A549 (cell line): ENCODE results near the gene THY1. TPM values are rescaled to one million over a fixed set of nuclear protein-coding genes. Genes with fewer than 3 reads are reported as not detected.

Source experiments
- ATAC-seq, 2 experiments: fragments of 200-7000 bp in 1 of 2; fragments of >200 bp in 1 of 2; cut with Nextera tagmentation in 1 of 2; cut with Tn5 transposase in 1 of 2; 3 replicates each; pipeline versions ENCODE4 v1.8.0 to v1.9.1; 2018 to 2020; ENCODE audit warnings: mild to moderate bottlenecking in 1 of 2, moderate library complexity in 1 of 2
- CTCF ChIA-PET: fragments of 300-600 bp; sonication (Branson Sonifier 250); formaldehyde crosslinking; extraction: SDS; loops from one replicate; lab custom pipeline; 2021; ENCODE audit warnings: antibody characterized with exemption, inconsistent platforms; lab: Yijun Ruan, JAX
- POLR2A ChIA-PET: fragments of 350-600 bp; formaldehyde crosslinking; extraction: SDS; loops from one replicate; lab custom pipeline; 2021; ENCODE audit warnings: antibody characterized with exemption, inconsistent platforms; lab: Yijun Ruan, JAX
- DNase-seq, 2 experiments: peaks; one replicate each; pipeline versions ENCODE4 v3.0.0 to v3.0.0-alpha.2; 2011 to 2016; ENCODE audit warnings: low read depth in 1 of 2, low spot score in 1 of 2
- FAIRE-seq: peaks from 2 replicates; lab custom pipeline; 2011; peaks lifted over from hg19 to GRCh38; lab: Jason Lieb, UNC
- H3K27ac ChIP-seq, 2 experiments: fragments of >200 bp; sonication (Bioruptor Twin); formaldehyde crosslinking; 3 replicates each; pipeline ENCODE4 v1.5.1; 2016 to 2017
- H3K4me1 ChIP-seq: fragments of >200 bp; sonication (Bioruptor Twin); formaldehyde crosslinking; 3 replicates; pipeline ENCODE4 v1.6.1; 2016
- H3K4me2 ChIP-seq: fragments of >200 bp; sonication (Bioruptor Twin); formaldehyde crosslinking; 3 replicates; pipeline ENCODE4 v1.6.1; 2016
- H3K4me3 ChIP-seq: fragments of >200 bp; sonication (Bioruptor Twin); formaldehyde crosslinking; 3 replicates; pipeline ENCODE4 v1.5.1; 2016
- H3K9me3 ChIP-seq: fragments of >200 bp; sonication (Bioruptor Twin); formaldehyde crosslinking; 3 replicates; pipeline ENCODE4 v1.6.1; 2016
- CBX8 ChIP-seq: fragments of 200-600 bp; sonication (generic); IDR thresholded peaks from 2 replicates; pipeline ENCODE4 v1.6.1; 2016
- E2F6 ChIP-seq: IDR thresholded peaks from 2 replicates; pipeline ENCODE4 v1.6.1; 2012; ENCODE audit warnings: low read depth, borderline replicate concordance
- EHF ChIP-seq: fragments of 250-450 bp; sonication (Bioruptor Pico); IDR thresholded peaks from 2 replicates; pipeline ENCODE4 v1.5.0; 2020; ENCODE audit warnings: mild to moderate bottlenecking
- EHMT2 ChIP-seq: fragments of 200-600 bp; sonication (generic); IDR thresholded peaks from 2 replicates; pipeline ENCODE4 v1.6.1; 2016; ENCODE audit warnings: antibody characterized with exemption, low read depth, mild to moderate bottlenecking, moderate library complexity
- FOSB ChIP-seq: fragments of 250-450 bp; sonication (Bioruptor Pico); IDR thresholded peaks from 2 replicates; pipeline ENCODE4 v1.5.0; 2020; ENCODE audit warnings: mild to moderate bottlenecking, moderate library complexity
- FOSL2 ChIP-seq, 2 experiments: fragments of 450-650 bp in 1 of 2; fragments of >200 bp in 1 of 2; sonication (Bioruptor Twin) in 1 of 2; formaldehyde crosslinking; IDR thresholded peaks; 2 replicates each; pipeline versions ENCODE4 v1.5.0 to v1.6.1; 2016 to 2020; ENCODE audit warnings: mild to moderate bottlenecking in 1 of 2, moderate library complexity in 1 of 2
- GATA3 ChIP-seq: IDR thresholded peaks from 2 replicates; pipeline ENCODE4 v1.6.1; 2012; ENCODE audit warnings: borderline replicate concordance
- HDAC2 ChIP-seq: fragments of 200-600 bp; sonication (generic); IDR thresholded peaks from 2 replicates; pipeline ENCODE4 v1.6.1; 2016
- HEYL ChIP-seq: fragments of 250-450 bp; sonication (Bioruptor Pico); IDR thresholded peaks from 2 replicates; pipeline ENCODE4 v1.8.0; 2021; ENCODE audit warnings: mild to moderate bottlenecking, moderate library complexity
- HOXB5 ChIP-seq: fragments of 250-450 bp; sonication (Bioruptor Pico); IDR thresholded peaks from 2 replicates; pipeline ENCODE4 v1.5.0; 2020; ENCODE audit warnings: mild to moderate bottlenecking, moderate library complexity
- JUNB ChIP-seq: fragments of >200 bp; sonication (Bioruptor Twin); formaldehyde crosslinking; IDR thresholded peaks from 2 replicates; pipeline ENCODE4 v1.6.1; 2016
- KDM5A ChIP-seq: fragments of 200-600 bp; sonication (generic); IDR thresholded peaks from 2 replicates; pipeline ENCODE4 v1.6.1; 2016; ENCODE audit warnings: antibody characterized with exemption, mild to moderate bottlenecking
- MAX ChIP-seq: IDR thresholded peaks from 2 replicates; pipeline ENCODE4 v1.6.1; 2012
- NFE2L2 ChIP-seq: fragments of 150-350 bp; conservative IDR thresholded peaks from 2 replicates; pipeline ENCODE4 v1.6.1; 2014; ENCODE audit warnings: low read length
- RAD21 ChIP-seq, 2 experiments: fragments of >200 bp in 1 of 2; sonication (Bioruptor Twin) in 1 of 2; formaldehyde crosslinking in 1 of 2; IDR thresholded peaks in 1 of 2; conservative IDR thresholded peaks in 1 of 2; 2 replicates in 1 of 2; 3 replicates in 1 of 2; pipeline ENCODE4 v1.6.1; 2012 to 2018; ENCODE audit warnings: inconsistent platforms in 1 of 2
- RNF2 ChIP-seq: fragments of 200-600 bp; sonication (generic); IDR thresholded peaks from 2 replicates; pipeline ENCODE4 v1.6.1; 2016; ENCODE audit warnings: low read depth, mild to moderate bottlenecking, antibody characterized with exemption, moderate library complexity, borderline replicate concordance
- SMC3 ChIP-seq: fragments of >200 bp; sonication (Bioruptor Twin); formaldehyde crosslinking; IDR thresholded peaks from 3 replicates; pipeline ENCODE4 v1.6.1; 2018; ENCODE audit warnings: inconsistent platforms
- TP53 ChIP-seq: fragments of 250-450 bp; sonication (Bioruptor Pico); IDR thresholded peaks from 2 replicates; pipeline ENCODE4 v1.5.0; 2021; ENCODE audit warnings: mild to moderate bottlenecking, moderate library complexity
- ZNF302 ChIP-seq: fragments of 250-450 bp; sonication (Bioruptor Pico); IDR thresholded peaks from 2 replicates; pipeline ENCODE4 v1.9.0; 2021; ENCODE audit warnings: inconsistent platforms, mild to moderate bottlenecking, moderate library complexity
- ZSCAN20 ChIP-seq: fragments of 250-450 bp; sonication (Bioruptor Pico); IDR thresholded peaks from 2 replicates; pipeline ENCODE4 v1.8.0; 2022; ENCODE audit warnings: mild to moderate bottlenecking, moderate library complexity
- WGBS: methylation state at CpG from one replicate; pipeline ENCODE4 v1.1.6; 2017; ENCODE audit errors: missing lambda C conversion rate; 5-methylcytosine and 5-hydroxymethylcytosine counted together
- polyA plus RNA-seq, 4 experiments: library from polyadenylated mRNA; depleted of rRNA in 3 of 4; stranded (reverse); fragments of >200 nt; fragmentation: RNase III in 1 of 4; extraction: RNeasy Plus Mini Kit Qiagen cat#74134 plus additional on column Dnase treatment in 1 of 4; gene quantifications; 2 replicates in 3 of 4; 3 replicates in 1 of 4; pipeline ENCODE4 v1.2.3, GENCODE V29; 2011 to 2017
- TF ChIP-seq, protein P1 (sequence below): fragments of 200-600 bp; sonication (generic); IDR thresholded peaks from 2 replicates; pipeline ENCODE4 v1.6.1; 2016; ENCODE audit warnings: antibody characterized with exemption, mild to moderate bottlenecking, moderate library complexity
- TF ChIP-seq, protein P2 (sequence below): fragments of >200 bp; sonication (Bioruptor Twin); formaldehyde crosslinking; IDR thresholded peaks from 3 replicates; pipeline ENCODE4 v1.6.1; 2016
- TF ChIP-seq, protein P3 (sequence below): fragments of 150-350 bp; IDR thresholded peaks from 2 replicates; pipeline ENCODE4 v1.6.1; 2014; ENCODE audit warnings: low read depth, mild to moderate bottlenecking, low read length

THY1 gene
- polyA plus RNA-seq, 2 of the 4 experiments (the other 2 are of a cell fraction) = 7.1 to 19.9 TPM

DNA sequence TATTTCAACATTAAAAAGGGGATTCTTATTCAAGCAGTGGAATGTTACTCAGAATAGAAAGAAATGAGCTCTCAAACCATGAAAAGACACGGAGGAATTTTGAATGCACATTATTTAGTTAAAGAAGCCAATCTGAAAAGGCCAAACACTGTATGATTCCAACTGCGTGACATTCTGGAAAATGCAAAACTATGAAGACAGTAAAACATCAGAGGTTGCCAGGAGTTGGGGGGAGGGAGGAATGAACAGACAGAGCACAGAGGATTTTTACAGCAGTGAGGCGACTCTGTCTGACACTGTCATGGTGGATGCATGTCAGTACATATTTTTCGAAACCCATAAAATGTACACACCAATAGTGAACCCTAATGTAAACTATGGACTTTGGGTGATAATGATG lies 22.9 kb upstream of the THY1 start:
- WGBS = 83% methylated on average over 4 of the region's 4 CpGs
- Histone ChIP-seq H3K27ac (no peak overlapping the region), H3K9me3 (no peaks in the 10 kb centered on the region), H3K4me2 (no peak overlapping the region), H3K4me3 (no peak overlapping the region), H3K4me1 (no peaks in the 10 kb centered on the region)
- ChIA-PET CTCF (interaction anchor here (3.1 kb wide), 1 partner anchor 29 kb away, joined by 15 read pairs; no protein-coding TSS in a partner anchor), POLR2A (no interaction called here)
- no peak for FAIRE-seq
- DNase-seq = no peak
- ATAC-seq = no peak
- TF ChIP-seq EHF = no peak
- TF ChIP-seq JUNB = no peak
- no peak for TF ChIP-seq TP53
- no peak for TF ChIP-seq SMC3
- TF ChIP-seq NFE2L2 = no peak
- no peak for TF ChIP-seq HOXB5 (CRISPR knock-in tag)
- no peak for TF ChIP-seq RNF2
- no peak for TF ChIP-seq ZSCAN20 (CRISPR knock-in tag)
- TF ChIP-seq E2F6 = no peak
- TF ChIP-seq HEYL (CRISPR knock-in tag) = no peak
- no peak for TF ChIP-seq FOSB
- TF ChIP-seq, protein P1, sequence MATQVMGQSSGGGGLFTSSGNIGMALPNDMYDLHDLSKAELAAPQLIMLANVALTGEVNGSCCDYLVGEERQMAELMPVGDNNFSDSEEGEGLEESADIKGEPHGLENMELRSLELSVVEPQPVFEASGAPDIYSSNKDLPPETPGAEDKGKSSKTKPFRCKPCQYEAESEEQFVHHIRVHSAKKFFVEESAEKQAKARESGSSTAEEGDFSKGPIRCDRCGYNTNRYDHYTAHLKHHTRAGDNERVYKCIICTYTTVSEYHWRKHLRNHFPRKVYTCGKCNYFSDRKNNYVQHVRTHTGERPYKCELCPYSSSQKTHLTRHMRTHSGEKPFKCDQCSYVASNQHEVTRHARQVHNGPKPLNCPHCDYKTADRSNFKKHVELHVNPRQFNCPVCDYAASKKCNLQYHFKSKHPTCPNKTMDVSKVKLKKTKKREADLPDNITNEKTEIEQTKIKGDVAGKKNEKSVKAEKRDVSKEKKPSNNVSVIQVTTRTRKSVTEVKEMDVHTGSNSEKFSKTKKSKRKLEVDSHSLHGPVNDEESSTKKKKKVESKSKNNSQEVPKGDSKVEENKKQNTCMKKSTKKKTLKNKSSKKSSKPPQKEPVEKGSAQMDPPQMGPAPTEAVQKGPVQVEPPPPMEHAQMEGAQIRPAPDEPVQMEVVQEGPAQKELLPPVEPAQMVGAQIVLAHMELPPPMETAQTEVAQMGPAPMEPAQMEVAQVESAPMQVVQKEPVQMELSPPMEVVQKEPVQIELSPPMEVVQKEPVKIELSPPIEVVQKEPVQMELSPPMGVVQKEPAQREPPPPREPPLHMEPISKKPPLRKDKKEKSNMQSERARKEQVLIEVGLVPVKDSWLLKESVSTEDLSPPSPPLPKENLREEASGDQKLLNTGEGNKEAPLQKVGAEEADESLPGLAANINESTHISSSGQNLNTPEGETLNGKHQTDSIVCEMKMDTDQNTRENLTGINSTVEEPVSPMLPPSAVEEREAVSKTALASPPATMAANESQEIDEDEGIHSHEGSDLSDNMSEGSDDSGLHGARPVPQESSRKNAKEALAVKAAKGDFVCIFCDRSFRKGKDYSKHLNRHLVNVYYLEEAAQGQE = no peak
- TF ChIP-seq ZNF302 (CRISPR knock-in tag) = no peak
- TF ChIP-seq HDAC2 = no peak
- no peak for TF ChIP-seq KDM5A
- TF ChIP-seq CBX8 = no peak
- no peak for TF ChIP-seq EHMT2
- TF ChIP-seq MAX = no peak
- no peak for TF ChIP-seq FOSL2 (IDR thresholded peaks at IDR 0.05)
- TF ChIP-seq FOSL2 (CRISPR knock-in tag; IDR thresholded peaks at IDR 0.05) = no peak
- TF ChIP-seq, protein P2, sequence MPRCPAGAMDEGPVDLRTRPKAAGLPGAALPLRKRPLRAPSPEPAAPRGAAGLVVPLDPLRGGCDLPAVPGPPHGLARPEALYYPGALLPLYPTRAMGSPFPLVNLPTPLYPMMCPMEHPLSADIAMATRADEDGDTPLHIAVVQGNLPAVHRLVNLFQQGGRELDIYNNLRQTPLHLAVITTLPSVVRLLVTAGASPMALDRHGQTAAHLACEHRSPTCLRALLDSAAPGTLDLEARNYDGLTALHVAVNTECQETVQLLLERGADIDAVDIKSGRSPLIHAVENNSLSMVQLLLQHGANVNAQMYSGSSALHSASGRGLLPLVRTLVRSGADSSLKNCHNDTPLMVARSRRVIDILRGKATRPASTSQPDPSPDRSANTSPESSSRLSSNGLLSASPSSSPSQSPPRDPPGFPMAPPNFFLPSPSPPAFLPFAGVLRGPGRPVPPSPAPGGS = no peak

DNA sequence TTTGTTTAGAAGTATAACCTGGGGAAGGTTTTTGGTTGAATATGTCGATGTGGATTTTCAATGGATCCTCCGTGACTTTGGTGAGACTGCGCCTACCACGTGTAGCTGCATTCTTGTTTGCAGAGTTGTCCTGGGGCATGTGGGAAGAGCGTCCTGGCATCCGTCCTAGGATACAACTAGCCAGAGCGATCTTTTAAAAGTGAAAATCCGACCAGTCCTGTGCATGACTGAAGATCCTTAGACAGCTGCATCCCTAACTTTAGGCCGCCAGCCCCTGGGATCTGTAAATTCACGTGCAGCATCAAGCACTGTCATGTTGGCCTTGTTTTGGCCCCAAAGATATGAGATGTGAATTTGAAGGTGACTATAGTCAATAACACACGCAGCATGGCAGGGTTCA lies 22.4 kb upstream of the THY1 start:
- POLR2A ChIA-PET = no interaction called here
- FAIRE-seq = no peak

More for the DNA sequence above, 22.4 kb upstream of the THY1 start:
- TF ChIP-seq, protein P3, sequence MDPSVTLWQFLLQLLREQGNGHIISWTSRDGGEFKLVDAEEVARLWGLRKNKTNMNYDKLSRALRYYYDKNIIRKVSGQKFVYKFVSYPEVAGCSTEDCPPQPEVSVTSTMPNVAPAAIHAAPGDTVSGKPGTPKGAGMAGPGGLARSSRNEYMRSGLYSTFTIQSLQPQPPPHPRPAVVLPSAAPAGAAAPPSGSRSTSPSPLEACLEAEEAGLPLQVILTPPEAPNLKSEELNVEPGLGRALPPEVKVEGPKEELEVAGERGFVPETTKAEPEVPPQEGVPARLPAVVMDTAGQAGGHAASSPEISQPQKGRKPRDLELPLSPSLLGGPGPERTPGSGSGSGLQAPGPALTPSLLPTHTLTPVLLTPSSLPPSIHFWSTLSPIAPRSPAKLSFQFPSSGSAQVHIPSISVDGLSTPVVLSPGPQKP = no peak
- no peak for TF ChIP-seq GATA3
- TF ChIP-seq MAX = no peak
- TF ChIP-seq RAD21 (conservative IDR thresholded peaks at IDR 0.05 in 1 of 2, IDR thresholded peaks at IDR 0.05 in 1 of 2) = no peak
- 82% methylated on average over 11 of the region's 11 CpGs for WGBS
- no peak overlapping the region for H3K4me3 ChIP-seq
- CTCF ChIA-PET = interaction anchor here (1.2 kb wide), 1 partner anchor 108 kb away, joined by 4 read pairs; no protein-coding TSS in a partner anchor
- DNase-seq (no peak), ATAC-seq (no peak)
- no peak overlapping the region for H3K4me2 ChIP-seq
- no peak overlapping the region for H3K27ac ChIP-seq
- no peaks in the 10 kb centered on the region for H3K9me3 ChIP-seq
- H3K4me1 ChIP-seq = no peaks in the 10 kb centered on the region
